GM23248 (cell line): ENCODE data around the gene PARD3B. TPM values are rescaled to one million over a fixed set of nuclear protein-coding genes. Genes with fewer than 3 reads are reported as not detected.

ENCODE experiments used
- DNase-seq: peaks from one replicate; pipeline ENCODE4 v3.0.0-alpha.2; 2015
- H2AFZ ChIP-seq: fragments of 200-600 bp; sonication (generic); 2 replicates; pipeline ENCODE4 v1.6.1; 2016; ENCODE audit warnings: antibody characterized with exemption
- H3F3A ChIP-seq: fragments of 200-600 bp; sonication (generic); 2 replicates; pipeline ENCODE4 v1.6.1; 2016; ENCODE audit warnings: mild to moderate bottlenecking, antibody characterized with exemption, mixed run types; ENCODE audit not compliant: insufficient read depth
- H3K27ac ChIP-seq: fragments of 200-600 bp; sonication (generic); 2 replicates; pipeline ENCODE4 v1.5.1; 2016; ENCODE audit warnings: mild to moderate bottlenecking
- H3K27me3 ChIP-seq: fragments of 200-600 bp; sonication (generic); replicated peaks from 2 replicates; pipeline ENCODE4 v1.6.1; 2016; ENCODE audit warnings: mild to moderate bottlenecking; ENCODE audit not compliant: insufficient read depth
- H3K36me3 ChIP-seq: fragments of 200-600 bp; sonication (generic); 2 replicates; pipeline ENCODE4 v1.6.1; 2016; ENCODE audit warnings: low read depth, mild to moderate bottlenecking
- H3K4me1 ChIP-seq: fragments of 200-600 bp; sonication (generic); 2 replicates; pipeline ENCODE4 v1.6.1; 2016; ENCODE audit warnings: mild to moderate bottlenecking; ENCODE audit not compliant: insufficient read depth
- H3K4me2 ChIP-seq: fragments of 200-600 bp; sonication (generic); one replicate; pipeline ENCODE4 v1.6.1; 2016; ENCODE audit warnings: mild to moderate bottlenecking; ENCODE audit not compliant: unreplicated experiment
- H3K4me3 ChIP-seq: fragments of 200-600 bp; sonication (generic); 2 replicates; pipeline ENCODE4 v1.5.1; 2016; ENCODE audit warnings: mild to moderate bottlenecking
- H3K79me2 ChIP-seq: fragments of 200-600 bp; sonication (generic); 2 replicates; pipeline ENCODE4 v1.6.1; 2016; ENCODE audit warnings: mild to moderate bottlenecking; ENCODE audit not compliant: insufficient read depth
- H3K9ac ChIP-seq: fragments of 200-600 bp; sonication (generic); 2 replicates; pipeline ENCODE4 v1.6.1; 2016; ENCODE audit warnings: mild to moderate bottlenecking
- H3K9me2 ChIP-seq: fragments of 200-600 bp; sonication (generic); 2 replicates; pipeline ENCODE4 v1.6.1; 2016; ENCODE audit warnings: mixed run types, mild to moderate bottlenecking, moderate library complexity; ENCODE audit not compliant: insufficient read depth
- H3K9me3 ChIP-seq: fragments of 200-600 bp; sonication (generic); one replicate; pipeline ENCODE4 v1.6.1; 2017; ENCODE audit warnings: low read depth
- H4K20me1 ChIP-seq: fragments of 200-600 bp; sonication (generic); 2 replicates; pipeline ENCODE4 v1.6.0; 2016; ENCODE audit not compliant: insufficient read depth
- EZH2 ChIP-seq: fragments of 200-600 bp; sonication (generic); IDR thresholded peaks from 2 replicates; pipeline ENCODE4 v1.6.1; 2018; ENCODE audit warnings: antibody characterized with exemption, mild to moderate bottlenecking; ENCODE audit not compliant: insufficient read depth, poor library complexity, severe bottlenecking
- EZH2phosphoT487 ChIP-seq: fragments of 200-600 bp; sonication (generic); IDR thresholded peaks from 2 replicates; pipeline ENCODE4 v1.6.1; 2018; ENCODE audit warnings: antibody characterized with exemption, moderate library complexity, mild to moderate bottlenecking, low read depth; ENCODE audit not compliant: insufficient read depth
- WGBS, 2 experiments: methylation state at CpG; one replicate each; pipeline ENCODE4 v1.1.6; 2015 to 2017; ENCODE audit warnings: low lambda C conversion rate in 2 of 2, low coverage in 1 of 2; ENCODE audit errors: missing lambda C conversion rate in 2 of 2; 5-methylcytosine and 5-hydroxymethylcytosine counted together
- in situ Hi-C: fragments of 300-500 bp; cut with MboI; formaldehyde crosslinking; loops from 2 replicates; pipeline ENCODE4 v1.15.0; 2020
- polyA plus RNA-seq: library from polyadenylated mRNA; unstranded; fragments of >200 nt; fragmentation: Nextera tagmentation; extraction: Ambion mirVana; gene quantifications from 2 replicates; pipeline ENCODE4 v1.2.1, GENCODE V29; 2016
- total RNA-seq: library from RNA; depleted of rRNA; stranded (reverse); fragments of >200 nt; shearing (Covaris generic); gene quantifications from 2 replicates; pipeline ENCODE4 v1.2.3, GENCODE V29; 2014

The PARD3B gene
- total and polyA plus RNA-seq, 2 experiments from 2014 or later = 2.5 to 6.9 TPM

DNA sequence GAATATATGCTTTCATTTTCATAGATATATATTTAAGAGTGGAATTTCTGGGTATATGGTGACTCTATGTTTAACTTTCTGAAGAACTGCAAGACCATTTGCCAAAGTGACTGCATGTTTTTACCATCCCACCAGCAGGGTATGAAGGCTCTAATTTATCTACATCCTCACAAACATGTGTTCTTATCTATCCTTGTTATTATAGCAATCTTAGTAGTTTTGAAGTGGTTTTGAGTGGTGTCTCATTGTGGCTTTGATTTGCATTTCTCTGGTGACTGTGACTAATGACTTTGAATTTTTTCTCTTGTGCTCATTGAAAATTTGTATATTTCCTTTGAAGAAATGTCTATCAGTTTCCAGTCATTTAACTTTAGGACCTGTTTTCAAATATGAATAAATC is 826.9 kb downstream of the PARD3B start:
- Histone ChIP-seq H3K27me3 (no peaks in the 10 kb centered on the region), H3K79me2 (no peaks in the 10 kb centered on the region), H3K36me3 (no peaks in the 10 kb centered on the region), H4K20me1 (no peaks in the 10 kb centered on the region), H3K9ac (no peak overlapping the region), H2AFZ (no peak overlapping the region), H3K9me2 (no peaks in the 10 kb centered on the region), H3K27ac (no peak overlapping the region), H3K4me2 (no peak overlapping the region), H3K4me3 (no peak overlapping the region), H3K9me3 (no peaks in the 10 kb centered on the region), H3K4me1 (no peaks in the 10 kb centered on the region), H3F3A (no peaks in the 10 kb centered on the region)
- DNase-seq = peak; percentile 30
- TF ChIP-seq EZH2 = no peak
- peak; percentile 89 for TF ChIP-seq EZH2phosphoT487
- in situ Hi-C loops = no loop called here

- no peaks in the 10 kb centered on the region for H3K27me3 ChIP-seq
- H3K36me3 ChIP-seq = no peaks in the 10 kb centered on the region
- no peaks in the 10 kb centered on the region for H3K9me3 ChIP-seq
- no peak overlapping the region for H2AFZ ChIP-seq
- H3K4me3 ChIP-seq = no peak overlapping the region
- TF ChIP-seq EZH2phosphoT487 (no peak), EZH2 (no peak)
- 63 to 66% methylated on average over 9 of the region's 9 CpGs for WGBS, 2 experiments
- H3K27ac ChIP-seq = no peak overlapping the region
- no peaks in the 10 kb centered on the region for H3K79me2 ChIP-seq
- DNase-seq = no peak
- H4K20me1 ChIP-seq = no peaks in the 10 kb centered on the region
- H3K9me2 ChIP-seq = no peaks in the 10 kb centered on the region
- H3K9ac ChIP-seq = no peak overlapping the region
- H3K4me1 ChIP-seq = no peaks in the 10 kb centered on the region
- no peak overlapping the region for H3K4me2 ChIP-seq
- in situ Hi-C loops = no loop called here
- no peaks in the 10 kb centered on the region for H3F3A ChIP-seq
Measured at GRCh38 chr2:205375461-205376448, 830.5 kb downstream of the PARD3B start.

GRCh38 chr2:205377324-205377723 is 832.0 kb downstream of the PARD3B start:
- TF ChIP-seq EZH2phosphoT487 = no peak
- no peak for TF ChIP-seq EZH2
- no peak overlapping the region for H3K4me3 ChIP-seq
- no peaks in the 10 kb centered on the region for H3K9me2 ChIP-seq
- H3K27me3 ChIP-seq = no peaks in the 10 kb centered on the region
- H3K9ac ChIP-seq = no peak overlapping the region
- H3K27ac ChIP-seq = no peak overlapping the region
- no peak overlapping the region for H2AFZ ChIP-seq
- in situ Hi-C loops = no loop called here
- no peaks in the 10 kb centered on the region for H3K4me1 ChIP-seq
- no peaks in the 10 kb centered on the region for H4K20me1 ChIP-seq
- peaks cover 4% of the 10 kb centered on the region; the same call in 1 of the 2 replicates for H3F3A ChIP-seq
- no peak overlapping the region for H3K4me2 ChIP-seq
- no peaks in the 10 kb centered on the region for H3K79me2 ChIP-seq
- DNase-seq = no peak
- no peaks in the 10 kb centered on the region for H3K9me3 ChIP-seq
- no peaks in the 10 kb centered on the region for H3K36me3 ChIP-seq

DNA sequence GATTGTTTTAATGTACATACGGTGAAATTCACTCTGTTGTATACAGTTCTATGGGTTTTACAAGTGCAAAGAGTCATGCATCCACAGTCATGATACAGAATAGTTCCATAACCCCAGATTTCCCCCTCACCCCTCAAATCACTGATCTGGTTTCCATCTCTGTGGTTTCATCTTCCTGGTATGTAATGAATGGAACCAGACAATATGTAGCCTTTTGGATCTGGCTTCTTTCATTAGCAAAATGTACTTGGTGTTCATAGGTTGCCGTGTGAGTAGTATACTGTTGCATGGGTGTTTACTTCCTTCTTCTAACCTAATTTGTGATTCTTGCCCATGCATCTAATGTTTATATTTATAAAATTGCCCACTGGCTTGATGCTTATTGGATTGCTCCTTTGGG is 838.3 kb downstream of the PARD3B start:
- H3K79me2 ChIP-seq = no peaks in the 10 kb centered on the region
- peaks cover 5% of the 10 kb centered on the region for H3K4me1 ChIP-seq
- 97 to 100% methylated on average over 2 of the region's 2 CpGs for WGBS, 2 experiments
- no peak overlapping the region for H3K4me2 ChIP-seq
- no peak overlapping the region for H2AFZ ChIP-seq
- in situ Hi-C loops = no loop called here
- no peaks in the 10 kb centered on the region for H3K36me3 ChIP-seq
- H3K9me3 ChIP-seq = no peaks in the 10 kb centered on the region
- H4K20me1 ChIP-seq = no peaks in the 10 kb centered on the region
- H3K4me3 ChIP-seq = no peak overlapping the region
- no peaks in the 10 kb centered on the region for H3K9me2 ChIP-seq
- H3K27ac ChIP-seq = no peak overlapping the region
- no peak for TF ChIP-seq EZH2phosphoT487
- TF ChIP-seq EZH2 = no peak
- H3K9ac ChIP-seq = no peak overlapping the region
- H3K27me3 ChIP-seq = no peaks in the 10 kb centered on the region
- no peak for DNase-seq
- H3F3A ChIP-seq = peaks cover 4% of the 10 kb centered on the region; the same call in 1 of the 2 replicates
